ENCODE data around the gene SDHAF3. TPM values are rescaled to one million over a fixed set of nuclear protein-coding genes. Genes with fewer than 3 reads are reported as not detected.
"Not testable (repeated sequence)": the region's sequence is repeated elsewhere in the genome, so short reads cannot be mapped to it uniquely, and the experiment has no call there.

Gene SDHAF3
- polyA plus RNA-seq, 1 donor from 2014 or later: 28.3 TPM

GRCh38 chr7:97120713-97121457 is 3.4 kb downstream of the SDHAF3 start:
- H3K79me2 ChIP-seq (replicated peaks; ENCODE audit: insufficient read depth, low read length): peaks cover 20% of the 10 kb centered on the region
- H2AFZ ChIP-seq (ENCODE audit: low read depth, low read length): no peak overlapping the region
- H3F3A ChIP-seq (ENCODE audit: insufficient read depth, low read length, poor library complexity, severe bottlenecking): no peaks in the 10 kb centered on the region
- no peaks in the 10 kb centered on the region for H4K20me1 ChIP-seq (ENCODE audit: insufficient read depth)
- no peaks in the 10 kb centered on the region for H3K27me3 ChIP-seq (ENCODE audit: insufficient read depth, low read depth, low read length)
- no peak overlapping the region for H3K4me3 ChIP-seq (ENCODE audit: low read length)
- H3K9me2 ChIP-seq (ENCODE audit: insufficient read depth, low read length): no peaks in the 10 kb centered on the region
- TF ChIP-seq TAF1 (IDR thresholded peaks at IDR 0.05; ENCODE audit: low read depth) (no peak), REST (IDR thresholded peaks at IDR 0.05; ENCODE audit: borderline replicate concordance) (no peak), EP300 (conservative IDR thresholded peaks at IDR 0.05; ENCODE audit: poor library complexity, severe bottlenecking) (no peak), RAD21 (conservative IDR thresholded peaks at IDR 0.05) (no peak), EZH2 (IDR thresholded peaks at IDR 0.05; ENCODE audit: borderline replicate concordance, insufficient read depth, low read length, poor library complexity, severe bottlenecking) (no peak), CTCF (IDR thresholded peaks at IDR 0.05; ENCODE audit: poor library complexity, severe bottlenecking) (no peak), SMC3 (conservative IDR thresholded peaks at IDR 0.05; ENCODE audit: poor library complexity) (no peak), POLR2AphosphoS5 (IDR thresholded peaks at IDR 0.05) (no peak)
- H3K4me2 ChIP-seq (ENCODE audit: low read length): no peak overlapping the region
- H3K36me3 ChIP-seq (ENCODE audit: insufficient read depth, low read length): no peaks in the 10 kb centered on the region
- H3K9me3 ChIP-seq (ENCODE audit: low read length): no peaks in the 10 kb centered on the region
- no peak overlapping the region for H3K9ac ChIP-seq (ENCODE audit: low read length)
- no peak overlapping the region for H3K27ac ChIP-seq (ENCODE audit: low read length)

GRCh38 chr7:97123115-97123514 is 5.6 kb downstream of the SDHAF3 start:
- not testable (repeated sequence) for H3K27ac ChIP-seq (ENCODE audit: low read length); H3K4me3 ChIP-seq (ENCODE audit: low read length); H2AFZ ChIP-seq (ENCODE audit: low read depth, low read length); H4K20me1 ChIP-seq (ENCODE audit: insufficient read depth); H3F3A ChIP-seq (ENCODE audit: insufficient read depth, low read length, poor library complexity, severe bottlenecking); H3K9me2 ChIP-seq (ENCODE audit: insufficient read depth, low read length); H3K27me3 ChIP-seq (ENCODE audit: insufficient read depth, low read depth, low read length); H3K4me2 ChIP-seq (ENCODE audit: low read length); H3K9ac ChIP-seq (ENCODE audit: low read length); H3K9me3 ChIP-seq (ENCODE audit: low read length); H3K36me3 ChIP-seq (ENCODE audit: insufficient read depth, low read length)
- H3K79me2 ChIP-seq (replicated peaks; ENCODE audit: insufficient read depth, low read length): peaks cover 18% of the 10 kb centered on the region
